ENCODE data around the gene CCSER1. TPM values are rescaled to one million over a fixed set of nuclear protein-coding genes. Genes with fewer than 3 reads are reported as not detected.

CCSER1 gene
- total and polyA plus RNA-seq, 2 of the 8 experiments (the other 6 are each of a cell fraction or from before 2014, with no cell fraction given) = 0.26 to 0.84 TPM

DNA sequence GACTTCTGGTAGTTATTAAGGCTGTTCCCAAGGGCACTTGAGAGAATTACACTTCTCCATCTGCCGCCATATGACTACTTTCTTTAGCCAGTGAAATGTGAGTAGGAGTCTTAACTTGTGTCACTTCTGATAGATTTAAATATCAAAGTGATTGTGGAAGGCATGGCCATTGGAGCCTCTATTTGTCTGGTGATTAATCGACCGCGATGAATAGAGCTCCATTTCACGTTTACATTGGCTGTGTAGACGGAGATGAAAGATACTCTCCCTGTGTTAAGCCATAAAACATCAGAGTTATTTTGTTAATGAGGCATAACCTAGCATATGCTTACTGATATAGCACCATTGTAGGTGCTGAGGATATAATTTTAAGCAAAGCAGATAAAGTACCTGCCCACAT, 852.4 kb downstream of the CCSER1 start (continued):
- TF ChIP-seq, protein P1, sequence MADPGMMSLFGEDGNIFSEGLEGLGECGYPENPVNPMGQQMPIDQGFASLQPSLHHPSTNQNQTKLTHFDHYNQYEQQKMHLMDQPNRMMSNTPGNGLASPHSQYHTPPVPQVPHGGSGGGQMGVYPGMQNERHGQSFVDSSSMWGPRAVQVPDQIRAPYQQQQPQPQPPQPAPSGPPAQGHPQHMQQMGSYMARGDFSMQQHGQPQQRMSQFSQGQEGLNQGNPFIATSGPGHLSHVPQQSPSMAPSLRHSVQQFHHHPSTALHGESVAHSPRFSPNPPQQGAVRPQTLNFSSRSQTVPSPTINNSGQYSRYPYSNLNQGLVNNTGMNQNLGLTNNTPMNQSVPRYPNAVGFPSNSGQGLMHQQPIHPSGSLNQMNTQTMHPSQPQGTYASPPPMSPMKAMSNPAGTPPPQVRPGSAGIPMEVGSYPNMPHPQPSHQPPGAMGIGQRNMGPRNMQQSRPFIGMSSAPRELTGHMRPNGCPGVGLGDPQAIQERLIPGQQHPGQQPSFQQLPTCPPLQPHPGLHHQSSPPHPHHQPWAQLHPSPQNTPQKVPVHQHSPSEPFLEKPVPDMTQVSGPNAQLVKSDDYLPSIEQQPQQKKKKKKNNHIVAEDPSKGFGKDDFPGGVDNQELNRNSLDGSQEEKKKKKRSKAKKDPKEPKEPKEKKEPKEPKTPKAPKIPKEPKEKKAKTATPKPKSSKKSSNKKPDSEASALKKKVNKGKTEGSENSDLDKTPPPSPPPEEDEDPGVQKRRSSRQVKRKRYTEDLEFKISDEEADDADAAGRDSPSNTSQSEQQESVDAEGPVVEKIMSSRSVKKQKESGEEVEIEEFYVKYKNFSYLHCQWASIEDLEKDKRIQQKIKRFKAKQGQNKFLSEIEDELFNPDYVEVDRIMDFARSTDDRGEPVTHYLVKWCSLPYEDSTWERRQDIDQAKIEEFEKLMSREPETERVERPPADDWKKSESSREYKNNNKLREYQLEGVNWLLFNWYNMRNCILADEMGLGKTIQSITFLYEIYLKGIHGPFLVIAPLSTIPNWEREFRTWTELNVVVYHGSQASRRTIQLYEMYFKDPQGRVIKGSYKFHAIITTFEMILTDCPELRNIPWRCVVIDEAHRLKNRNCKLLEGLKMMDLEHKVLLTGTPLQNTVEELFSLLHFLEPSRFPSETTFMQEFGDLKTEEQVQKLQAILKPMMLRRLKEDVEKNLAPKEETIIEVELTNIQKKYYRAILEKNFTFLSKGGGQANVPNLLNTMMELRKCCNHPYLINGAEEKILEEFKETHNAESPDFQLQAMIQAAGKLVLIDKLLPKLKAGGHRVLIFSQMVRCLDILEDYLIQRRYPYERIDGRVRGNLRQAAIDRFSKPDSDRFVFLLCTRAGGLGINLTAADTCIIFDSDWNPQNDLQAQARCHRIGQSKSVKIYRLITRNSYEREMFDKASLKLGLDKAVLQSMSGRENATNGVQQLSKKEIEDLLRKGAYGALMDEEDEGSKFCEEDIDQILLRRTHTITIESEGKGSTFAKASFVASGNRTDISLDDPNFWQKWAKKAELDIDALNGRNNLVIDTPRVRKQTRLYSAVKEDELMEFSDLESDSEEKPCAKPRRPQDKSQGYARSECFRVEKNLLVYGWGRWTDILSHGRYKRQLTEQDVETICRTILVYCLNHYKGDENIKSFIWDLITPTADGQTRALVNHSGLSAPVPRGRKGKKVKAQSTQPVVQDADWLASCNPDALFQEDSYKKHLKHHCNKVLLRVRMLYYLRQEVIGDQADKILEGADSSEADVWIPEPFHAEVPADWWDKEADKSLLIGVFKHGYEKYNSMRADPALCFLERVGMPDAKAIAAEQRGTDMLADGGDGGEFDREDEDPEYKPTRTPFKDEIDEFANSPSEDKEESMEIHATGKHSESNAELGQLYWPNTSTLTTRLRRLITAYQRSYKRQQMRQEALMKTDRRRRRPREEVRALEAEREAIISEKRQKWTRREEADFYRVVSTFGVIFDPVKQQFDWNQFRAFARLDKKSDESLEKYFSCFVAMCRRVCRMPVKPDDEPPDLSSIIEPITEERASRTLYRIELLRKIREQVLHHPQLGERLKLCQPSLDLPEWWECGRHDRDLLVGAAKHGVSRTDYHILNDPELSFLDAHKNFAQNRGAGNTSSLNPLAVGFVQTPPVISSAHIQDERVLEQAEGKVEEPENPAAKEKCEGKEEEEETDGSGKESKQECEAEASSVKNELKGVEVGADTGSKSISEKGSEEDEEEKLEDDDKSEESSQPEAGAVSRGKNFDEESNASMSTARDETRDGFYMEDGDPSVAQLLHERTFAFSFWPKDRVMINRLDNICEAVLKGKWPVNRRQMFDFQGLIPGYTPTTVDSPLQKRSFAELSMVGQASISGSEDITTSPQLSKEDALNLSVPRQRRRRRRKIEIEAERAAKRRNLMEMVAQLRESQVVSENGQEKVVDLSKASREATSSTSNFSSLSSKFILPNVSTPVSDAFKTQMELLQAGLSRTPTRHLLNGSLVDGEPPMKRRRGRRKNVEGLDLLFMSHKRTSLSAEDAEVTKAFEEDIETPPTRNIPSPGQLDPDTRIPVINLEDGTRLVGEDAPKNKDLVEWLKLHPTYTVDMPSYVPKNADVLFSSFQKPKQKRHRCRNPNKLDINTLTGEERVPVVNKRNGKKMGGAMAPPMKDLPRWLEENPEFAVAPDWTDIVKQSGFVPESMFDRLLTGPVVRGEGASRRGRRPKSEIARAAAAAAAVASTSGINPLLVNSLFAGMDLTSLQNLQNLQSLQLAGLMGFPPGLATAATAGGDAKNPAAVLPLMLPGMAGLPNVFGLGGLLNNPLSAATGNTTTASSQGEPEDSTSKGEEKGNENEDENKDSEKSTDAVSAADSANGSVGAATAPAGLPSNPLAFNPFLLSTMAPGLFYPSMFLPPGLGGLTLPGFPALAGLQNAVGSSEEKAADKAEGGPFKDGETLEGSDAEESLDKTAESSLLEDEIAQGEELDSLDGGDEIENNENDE (IDR thresholded peaks at IDR 0.05; ENCODE audit: insufficient replicate concordance, low read length) = no peak
- TF ChIP-seq ZNF274 (IDR thresholded peaks at IDR 0.05; ENCODE audit: borderline replicate concordance, extremely low read depth, low read length) (no peak), GTF2F1 (IDR thresholded peaks at IDR 0.05; ENCODE audit: borderline replicate concordance, low read depth, low read length) (no peak), SIN3A (conservative IDR thresholded peaks at IDR 0.05 in 1 of 2, IDR thresholded peaks at IDR 0.05 in 1 of 2; ENCODE audit: low read depth in 1 of 2, low read length in 2 of 2) (no peak)
